ENCODE results near the gene KCNN3.
A peak's percentile ranks its signal among the peaks of the same experiment; 100 is the strongest.

Gene KCNN3

GRCh38 chr1:154741741-154742495, 128.2 kb downstream of the KCNN3 start:
- H3K9me3 Mint-ChIP-seq, result peaks cover 16% of the 10 kb centered on the region
- H3K27me3 Mint-ChIP-seq (ENCODE audit: low read depth, poor library complexity), result peaks cover 28% of the 10 kb centered on the region
- peaks cover 18% of the 10 kb centered on the region for H3K4me1 Mint-ChIP-seq
- TF ChIP-seq CTCF (IDR thresholded peaks at IDR 0.05), result no peak
- H3K36me3 Mint-ChIP-seq (ENCODE audit: low read depth), result peaks cover 11% of the 10 kb centered on the region
- no peak overlapping the region for H3K4me3 Mint-ChIP-seq
- DNase-seq, result peak; percentile 53
- H3K27ac Mint-ChIP-seq, result peak overlapping the region; percentile 77

GRCh38 chr1:154741327-154741726, 128.8 kb downstream of the KCNN3 start:
- H3K4me3 Mint-ChIP-seq, result no peak overlapping the region
- H3K9me3 Mint-ChIP-seq, result peaks cover 16% of the 10 kb centered on the region
- peaks cover 11% of the 10 kb centered on the region for H3K36me3 Mint-ChIP-seq (ENCODE audit: low read depth)
- DNase-seq, result no peak
- TF ChIP-seq CTCF (IDR thresholded peaks at IDR 0.05), result no peak
- H3K27me3 Mint-ChIP-seq (ENCODE audit: low read depth, poor library complexity), result peaks cover 28% of the 10 kb centered on the region
- no peak overlapping the region for H3K27ac Mint-ChIP-seq
- H3K4me1 Mint-ChIP-seq, result peaks cover 13% of the 10 kb centered on the region

GRCh38 chr1:154739654-154740053, 130.4 kb downstream of the KCNN3 start:
- no peak for DNase-seq
- Mint-ChIP-seq H3K27ac (no peak overlapping the region), H3K27me3 (ENCODE audit: low read depth, poor library complexity) (peaks cover 24% of the 10 kb centered on the region)

GRCh38 chr1:154736841-154737240, 133.2 kb downstream of the KCNN3 start:
- H3K27me3 Mint-ChIP-seq (ENCODE audit: low read depth, poor library complexity), result peaks cover 23% of the 10 kb centered on the region

More at GRCh38 chr1:154739654-154740053, 130.4 kb downstream of the KCNN3 start:
- peaks cover 11% of the 10 kb centered on the region for H3K36me3 Mint-ChIP-seq (ENCODE audit: low read depth)
- H3K4me3 Mint-ChIP-seq, result no peak overlapping the region
- TF ChIP-seq CTCF (IDR thresholded peaks at IDR 0.05), result no peak
- H3K9me3 Mint-ChIP-seq, result peaks cover 16% of the 10 kb centered on the region
- H3K4me1 Mint-ChIP-seq, result peaks cover 13% of the 10 kb centered on the region

GRCh38 chr1:154735804-154736168, 134.3 kb downstream of the KCNN3 start:
- Mint-ChIP-seq H3K27me3 (ENCODE audit: low read depth, poor library complexity) (peaks cover 23% of the 10 kb centered on the region), H3K4me1 (peaks cover 18% of the 10 kb centered on the region), H3K9me3 (peaks cover 3% of the 10 kb centered on the region), H3K36me3 (ENCODE audit: low read depth) (no peaks in the 10 kb centered on the region), H3K4me3 (no peak overlapping the region), H3K27ac (no peak overlapping the region)
- TF ChIP-seq CTCF (IDR thresholded peaks at IDR 0.05), result no peak
- no peak for DNase-seq

More at GRCh38 chr1:154736841-154737240, 133.2 kb downstream of the KCNN3 start:
- no peak overlapping the region for H3K27ac Mint-ChIP-seq
- peaks cover 10% of the 10 kb centered on the region for H3K4me1 Mint-ChIP-seq
- H3K36me3 Mint-ChIP-seq (ENCODE audit: low read depth), result peaks cover 8% of the 10 kb centered on the region
- DNase-seq, result no peak
- H3K9me3 Mint-ChIP-seq, result peaks cover 13% of the 10 kb centered on the region
- H3K4me3 Mint-ChIP-seq, result no peak overlapping the region
- no peak for TF ChIP-seq CTCF (IDR thresholded peaks at IDR 0.05)
